Thyroid gland (tissue), 4 donors: ENCODE data around the gene RNFT2. TPM values are rescaled to one million over a fixed set of nuclear protein-coding genes. Genes with fewer than 3 reads are reported as not detected.

Source experiments
- DNase-seq, 2 donors: peaks; one replicate each; pipeline ENCODE4 v3.0.0-alpha.2; 2019
- H3K27ac ChIP-seq, 3 donors: fragments of 200-600 bp; sonication (generic); 1 replicate in 2 of 3; 2 replicates in 1 of 3; pipeline ENCODE4 v1.5.1; 2016 to 2019; ENCODE audit warnings: mild to moderate bottlenecking in 1 of 3, moderate library complexity in 1 of 3
- H3K27me3 ChIP-seq: fragments of 200-600 bp; sonication (generic); one replicate; pipeline ENCODE4 v1.5.1; 2019
- H3K36me3 ChIP-seq, 2 donors: fragments of 200-600 bp; sonication (generic); one replicate each; pipeline ENCODE4 v1.5.1; 2016 to 2019
- H3K4me1 ChIP-seq, 2 donors: fragments of 200-600 bp; sonication (generic); one replicate each; pipeline ENCODE4 v1.5.1; 2017 to 2019
- H3K4me3 ChIP-seq, 3 donors: fragments of 200-600 bp; sonication (generic); replicated peaks in 1 of 3; 1 replicate in 2 of 3; 2 replicates in 1 of 3; pipeline ENCODE4 v1.5.1; 2016; ENCODE audit warnings: mild to moderate bottlenecking in 1 of 3
- H3K9me3 ChIP-seq: fragments of 200-600 bp; sonication (generic); one replicate; pipeline ENCODE4 v1.5.1; 2017
- CTCF ChIP-seq, 6 experiments: fragments of 200-600 bp in 3 of 6; fragments of 450-650 bp in 3 of 6; sonication (generic) in 3 of 6; IDR thresholded peaks; one replicate each; pipeline ENCODE4 v1.5.1; 2016 to 2019; ENCODE audit warnings: antibody characterized with exemption in 6 of 6, mild to moderate bottlenecking in 2 of 6, inconsistent platforms in 1 of 6, moderate library complexity in 1 of 6
- POLR2A ChIP-seq, 2 donors: fragments of 450-650 bp; IDR thresholded peaks; one replicate each; pipeline ENCODE4 v1.6.1; 2017; ENCODE audit warnings: antibody characterized with exemption in 2 of 2, mild to moderate bottlenecking in 2 of 2, moderate library complexity in 1 of 2
- WGBS, 2 donors: methylation state at CpG; one replicate each; pipeline ENCODE4 v1.1.5; 2017; 5-methylcytosine and 5-hydroxymethylcytosine counted together
- intact Hi-C: fragments of 100-400 bp; cut with DNase I; formaldehyde crosslinking; loops from one replicate; pipeline ENCODE4 v1.15.1; 2023
- total RNA-seq, 4 donors: library from RNA; depleted of rRNA; stranded (reverse); fragments of >200 nt; gene quantifications; one replicate each; pipeline ENCODE4 v1.2.3, GENCODE V29; 2016

The RNFT2 gene
- total RNA-seq, 4 donors from 2014 or later = 2.3 to 5.0 (median 4.5) TPM

- H3K9me3 ChIP-seq = no peaks in the 10 kb centered on the region
- H3K4me1 ChIP-seq = no peaks in the 10 kb centered on the region
- 61 to 72% methylated on average over 5 of the region's 5 CpGs for WGBS, 2 donors
- H3K36me3 ChIP-seq = no peaks in the 10 kb centered on the region
- intact Hi-C loops = no loop called here
- no peak overlapping the region for H3K27ac ChIP-seq
- TF ChIP-seq POLR2A (IDR thresholded peaks at IDR 0.05) (no peak), CTCF (IDR thresholded peaks at IDR 0.05) (no peak)
- no peak overlapping the region for H3K4me3 ChIP-seq
- DNase-seq = no peak
- no peaks in the 10 kb centered on the region for H3K27me3 ChIP-seq
These were observed 27.2 kb downstream of the RNFT2 start for GRCh38 chr12:116765271-116765670.

- no peak for TF ChIP-seq CTCF (IDR thresholded peaks at IDR 0.05)
- no peak for TF ChIP-seq POLR2A (IDR thresholded peaks at IDR 0.05)
- no peaks in the 10 kb centered on the region for H3K9me3 ChIP-seq
- DNase-seq = no peak
- H3K4me3 ChIP-seq = no peak overlapping the region
- no peaks in the 10 kb centered on the region for H3K36me3 ChIP-seq
- H3K27ac ChIP-seq = no peak overlapping the region
- no peaks in the 10 kb centered on the region for H3K27me3 ChIP-seq
- no peaks in the 10 kb centered on the region for H3K4me1 ChIP-seq
- 97 to 98% methylated on average over 3 of the region's 3 CpGs for WGBS, 2 donors
- intact Hi-C loops = no loop called here
These were observed 28.2 kb downstream of the RNFT2 start for GRCh38 chr12:116766285-116766684.

- no peak overlapping the region for H3K4me3 ChIP-seq
- intact Hi-C loops = no loop called here
- DNase-seq = no peak
- no peak overlapping the region for H3K27ac ChIP-seq
- H3K36me3 ChIP-seq = no peaks in the 10 kb centered on the region
- no peaks in the 10 kb centered on the region for H3K4me1 ChIP-seq
- H3K27me3 ChIP-seq = no peaks in the 10 kb centered on the region
- H3K9me3 ChIP-seq = no peaks in the 10 kb centered on the region
- 90 to 94% methylated on average over 3 of the region's 3 CpGs for WGBS, 2 donors
- no peak for TF ChIP-seq POLR2A (IDR thresholded peaks at IDR 0.05)
- TF ChIP-seq CTCF (IDR thresholded peaks at IDR 0.05) = no peak
These were observed 28.6 kb downstream of the RNFT2 start for GRCh38 chr12:116766746-116767145.

GRCh38 chr12:116771651-116772050, 33.5 kb downstream of the RNFT2 start:
- no peak overlapping the region for H3K27ac ChIP-seq
- no peak for DNase-seq
- H3K9me3 ChIP-seq = no peaks in the 10 kb centered on the region
- no peaks in the 10 kb centered on the region for H3K27me3 ChIP-seq
- H3K36me3 ChIP-seq = no peaks in the 10 kb centered on the region
- intact Hi-C loops = no loop called here
- no peaks in the 10 kb centered on the region for H3K4me1 ChIP-seq
- TF ChIP-seq CTCF (IDR thresholded peaks at IDR 0.05) (no peak), POLR2A (IDR thresholded peaks at IDR 0.05) (no peak)
- no peak overlapping the region for H3K4me3 ChIP-seq
- WGBS, 2 donors = 76 to 78% methylated on average over 8 of the region's 8 CpGs

GRCh38 chr12:116773276-116773731, 35.2 kb downstream of the RNFT2 start:
- H3K4me1 ChIP-seq = no peaks in the 10 kb centered on the region
- intact Hi-C loops = no loop called here
- H3K27me3 ChIP-seq = no peaks in the 10 kb centered on the region
- no peak overlapping the region for H3K27ac ChIP-seq
- H3K36me3 ChIP-seq = no peaks in the 10 kb centered on the region
- no peaks in the 10 kb centered on the region for H3K9me3 ChIP-seq
- TF ChIP-seq POLR2A (IDR thresholded peaks at IDR 0.05) = no peak
- no peak for TF ChIP-seq CTCF (IDR thresholded peaks at IDR 0.05)
- WGBS, 2 donors = 74 to 75% methylated on average over 4 of the region's 4 CpGs
- H3K4me3 ChIP-seq = no peak overlapping the region
- no peak for DNase-seq
